K562 (cell line): ENCODE measurements around the gene HSPA1B. TPM values are rescaled to one million over a fixed set of nuclear protein-coding genes. Genes with fewer than 3 reads are reported as not detected.

Experiments
- CBFA2T2 ChIP-seq: fragments of 450-650 bp; conservative IDR thresholded peaks from 2 replicates; pipeline ENCODE4 v1.6.1; 2017; ENCODE audit warnings: mild to moderate bottlenecking
- CHD7 ChIP-seq: fragments of 200-600 bp; sonication (generic); IDR thresholded peaks from one replicate; pipeline ENCODE4 v1.6.1; 2012; ENCODE audit warnings: mild to moderate bottlenecking, low read depth, low read length, inconsistent platforms
- MGA ChIP-seq: fragments of 450-650 bp; IDR thresholded peaks from 2 replicates; pipeline ENCODE4 v1.6.1; 2016; ENCODE audit warnings: mild to moderate bottlenecking, moderate library complexity
- PHF20 ChIP-seq: fragments of 450-650 bp; IDR thresholded peaks from 2 replicates; pipeline ENCODE4 v1.6.1; 2018; ENCODE audit not compliant: partially characterized antibody
- ZNF583 ChIP-seq: fragments of 250-450 bp; sonication (Bioruptor Pico); IDR thresholded peaks from 2 replicates; pipeline ENCODE4 v1.4.0; 2020
- polyA plus RNA-seq, 8 experiments: library from polyadenylated mRNA; depleted of rRNA in 4 of 8; stranded (reverse) in 5 of 8; unstranded in 3 of 8; fragments of >200 nt; fragmentation: Nextera tagmentation in 2 of 8; fragmentation: Illumina TruSeq in 1 of 8; extraction: Ambion mirVana in 2 of 8; extraction: Trizol in 1 of 8; gene quantifications; 2 replicates each; pipeline versions ENCODE4 v1.2.1 to v1.2.3, GENCODE V29; 2011 to 2014; ENCODE audit warnings: inconsistent platforms in 1 of 8, missing spikeins in 1 of 8
- total RNA-seq, 7 experiments: library from RNA; depleted of rRNA in 6 of 7; stranded (reverse); fragments of >200 nt in 6 of 7; fragmentation: Illumina TruSeq in 2 of 7; extraction: Trizol in 2 of 7; gene quantifications; 2 replicates each; pipeline versions ENCODE4 v1.2.1 to v1.2.3, GENCODE V29; 2011 to 2021; ENCODE audit warnings: low replicate concordance in 1 of 7

Gene HSPA1B
- total and polyA plus RNA-seq, 9 of the 15 experiments (the other 6 are each of a cell fraction or from before 2014, with no cell fraction given), result 0.27 to 227 (median 51.2) TPM

GRCh38 chr6:31829633-31830283, 2.2 kb downstream of the HSPA1B start (continued):
- no peak for TF ChIP-seq MGA
- TF ChIP-seq CHD7, result no peak
- no peak for TF ChIP-seq PHF20
- no peak for TF ChIP-seq ZNF583 (CRISPR knock-in tag)
- no peak for TF ChIP-seq CBFA2T2
